SK-N-SH (cell line): ENCODE data around the gene NCS1.

Source experiments
- CHD2 ChIP-seq: fragments of 150-350 bp; IDR thresholded peaks from 2 replicates; pipeline ENCODE4 v1.6.1; 2018; ENCODE audit warnings: low read length; ENCODE audit not compliant: partially characterized antibody
- CTCF ChIP-seq: fragments of 200-600 bp; sonication (generic); IDR thresholded peaks from 2 replicates; pipeline ENCODE4 v1.6.1; 2017; ENCODE audit warnings: antibody characterized with exemption, mild to moderate bottlenecking, moderate library complexity
- EP300 ChIP-seq, 2 experiments: IDR thresholded peaks; 2 replicates each; pipeline versions ENCODE4 v1.4.0 to v1.6.1; 2012; ENCODE audit warnings: borderline replicate concordance in 1 of 2, low read depth in 1 of 2, low read length in 1 of 2
- FOSL2 ChIP-seq: IDR thresholded peaks from 2 replicates; pipeline ENCODE4 v1.4.0; 2012; ENCODE audit warnings: low read depth, mild to moderate bottlenecking, moderate library complexity, borderline replicate concordance
- JUND ChIP-seq: IDR thresholded peaks from 2 replicates; pipeline ENCODE4 v1.4.0; 2012
- NFIC ChIP-seq: IDR thresholded peaks from 2 replicates; pipeline ENCODE4 v1.4.0; 2012; ENCODE audit warnings: borderline replicate concordance
- RCOR1 ChIP-seq: fragments of 150-350 bp; IDR thresholded peaks from 2 replicates; pipeline ENCODE4 v1.6.1; 2017; ENCODE audit warnings: antibody characterized with exemption, low read length
- RFX5 ChIP-seq: IDR thresholded peaks from 2 replicates; pipeline ENCODE4 v1.6.1; 2012; ENCODE audit warnings: mild to moderate bottlenecking, improper control_type of control experiment, low read length
- SMC3 ChIP-seq: IDR thresholded peaks from 2 replicates; pipeline ENCODE4 v1.6.1; 2012; ENCODE audit warnings: low read depth, low read length, improper control_type of control experiment
- TAF1 ChIP-seq: IDR thresholded peaks from 2 replicates; pipeline ENCODE4 v1.6.1; 2012; ENCODE audit warnings: low read depth, mild to moderate bottlenecking, low read length, moderate library complexity, borderline replicate concordance
- USF2 ChIP-seq: fragments of 150-350 bp; IDR thresholded peaks from 2 replicates; pipeline ENCODE4 v1.6.1; 2017; ENCODE audit warnings: antibody characterized with exemption, low read length, low read depth, borderline replicate concordance
- YY1 ChIP-seq: IDR thresholded peaks from 2 replicates; pipeline ENCODE4 v1.4.0; 2012; ENCODE audit warnings: low read depth, mild to moderate bottlenecking

GRCh38 chr9:130271473-130271872 lies 99.3 kb downstream of the NCS1 start:
- TF ChIP-seq RFX5: no peak
- no peak for TF ChIP-seq CTCF
- no peak for TF ChIP-seq NFIC
- no peak for TF ChIP-seq RCOR1
- TF ChIP-seq EP300 (IDR thresholded peaks at IDR 0.05; ENCODE audit: borderline replicate concordance in 1 of 2, low read depth in 1 of 2, low read length in 1 of 2): no peak
- no peak for TF ChIP-seq CHD2
- TF ChIP-seq SMC3: no peak
- no peak for TF ChIP-seq JUND
- no peak for TF ChIP-seq FOSL2
- TF ChIP-seq YY1: no peak
- TF ChIP-seq USF2: no peak
- TF ChIP-seq TAF1: no peak
